SK-N-SH (cell line): ENCODE measurements around the gene RIOK3. TPM values are rescaled to one million over a fixed set of nuclear protein-coding genes. Genes with fewer than 3 reads are reported as not detected.

Source experiments
- CTCF ChIA-PET: fragments of 300-600, 350-600 bp; formaldehyde crosslinking; extraction: SDS; loops from one replicate; lab custom pipeline; 2021; lab: Yijun Ruan, JAX
- POLR2A ChIA-PET: fragments of 350-600 bp; sonication (Branson Sonifier 250); formaldehyde crosslinking; extraction: SDS; loops from one replicate; lab custom pipeline; 2020; ENCODE audit warnings: antibody characterized with exemption, inconsistent platforms; lab: Yijun Ruan, JAX
- DNase-seq: peaks from one replicate; pipeline ENCODE4 v3.0.0; 2012
- H2AFZ ChIP-seq: fragments of 200-600 bp; sonication (generic); 2 replicates; pipeline ENCODE4 v1.8.1; 2016; ENCODE audit warnings: antibody characterized with exemption, mild to moderate bottlenecking, low read depth
- H3F3A ChIP-seq: fragments of 200-600 bp; sonication (generic); replicated peaks from 2 replicates; pipeline ENCODE3; 2016; ENCODE audit warnings: antibody characterized with exemption, mild to moderate bottlenecking; ENCODE audit not compliant: insufficient read depth
- H3K27ac ChIP-seq, 2 experiments: fragments of 200-500 bp in 1 of 2; fragments of 200-600 bp in 1 of 2; sonication (Bioruptor generic) in 1 of 2; sonication (generic), shearing (Covaris generic) in 1 of 2; 2 replicates each; pipeline versions ENCODE4 v1.5.1 to v1.6.1; 2014 to 2016; ENCODE audit warnings: low read depth in 2 of 2, inconsistent platforms in 1 of 2, low read length in 1 of 2, mild to moderate bottlenecking in 1 of 2, mixed read lengths in 1 of 2
- H3K27me3 ChIP-seq: fragments of 200-600 bp; sonication (generic), shearing (Covaris generic); 2 replicates; pipeline ENCODE4 v1.6.1; 2016; ENCODE audit warnings: mixed run types; ENCODE audit not compliant: insufficient read depth
- H3K36me3 ChIP-seq, 2 experiments: fragments of 200-500 bp in 1 of 2; fragments of 200-600 bp in 1 of 2; sonication (Bioruptor generic) in 1 of 2; sonication (generic) in 1 of 2; replicated peaks in 1 of 2; 2 replicates each; pipeline versions ENCODE3 to v1.5.1; 2014 to 2016; ENCODE audit warnings: low read length in 1 of 2, mild to moderate bottlenecking in 1 of 2; ENCODE audit not compliant: insufficient read depth in 2 of 2, control insufficient read depth in 1 of 2
- H3K4me1 ChIP-seq, 2 experiments: fragments of 200-500 bp in 1 of 2; fragments of 200-600 bp in 1 of 2; sonication (Bioruptor generic) in 1 of 2; sonication (generic), shearing (Covaris generic) in 1 of 2; 2 replicates each; pipeline versions ENCODE4 v1.5.1 to v1.6.1; 2014 to 2016; ENCODE audit warnings: low read depth in 1 of 2, low read length in 1 of 2, mixed run types in 1 of 2; ENCODE audit not compliant: insufficient read depth in 2 of 2, control insufficient read depth in 1 of 2
- H3K4me2 ChIP-seq: fragments of 200-600 bp; sonication (generic), shearing (Covaris generic); 2 replicates; pipeline ENCODE4 v1.6.1; 2017; ENCODE audit warnings: mixed run types
- H3K4me3 ChIP-seq, 2 experiments: fragments of 200-500 bp in 1 of 2; fragments of 200-600 bp in 1 of 2; sonication (Bioruptor generic) in 1 of 2; sonication (generic), shearing (Covaris generic) in 1 of 2; 2 replicates each; pipeline versions ENCODE4 v1.5.1 to v1.8.1; 2014 to 2016; ENCODE audit warnings: low read depth in 2 of 2, inconsistent platforms in 1 of 2, low read length in 1 of 2, mild to moderate bottlenecking in 1 of 2, mixed read lengths in 1 of 2, moderate library complexity in 1 of 2
- H3K79me2 ChIP-seq: fragments of 200-600 bp; sonication (generic); 2 replicates; pipeline ENCODE4 v1.8.1; 2017; ENCODE audit warnings: mild to moderate bottlenecking; ENCODE audit not compliant: insufficient read depth
- H3K9ac ChIP-seq: fragments of 200-600 bp; sonication (generic); 2 replicates; pipeline ENCODE4 v1.6.1; 2017; ENCODE audit warnings: mixed run types
- H3K9me2 ChIP-seq: fragments of 200-600 bp; sonication (generic); 2 replicates; pipeline ENCODE4 v1.6.1; 2017; ENCODE audit warnings: mixed run types
- H3K9me3 ChIP-seq: fragments of 200-600 bp; sonication (generic); 2 replicates; pipeline ENCODE4 v1.6.1; 2017; ENCODE audit warnings: mixed run types, mild to moderate bottlenecking, moderate library complexity
- H4K20me1 ChIP-seq: fragments of 200-600 bp; sonication (generic); 2 replicates; pipeline ENCODE4 v1.6.1; 2017; ENCODE audit warnings: mild to moderate bottlenecking, mixed run types; ENCODE audit not compliant: insufficient read depth
- EP300 ChIP-seq, 2 experiments: IDR thresholded peaks; 2 replicates each; pipeline versions ENCODE4 v1.4.0 to v1.6.1; 2012; ENCODE audit warnings: borderline replicate concordance in 1 of 2, low read depth in 1 of 2, low read length in 1 of 2
- EZH2phosphoT487 ChIP-seq: fragments of 200-600 bp; sonication (generic); IDR thresholded peaks from 2 replicates; pipeline ENCODE4 v1.6.1; 2017; ENCODE audit warnings: low read depth, mixed run types, mild to moderate bottlenecking, antibody characterized with exemption, moderate library complexity, borderline replicate concordance
- FOXJ3 ChIP-seq: sonication (generic); formaldehyde crosslinking; IDR thresholded peaks from 2 replicates; pipeline ENCODE4 v1.5.1; 2020; ENCODE audit warnings: mild to moderate bottlenecking, missing genetic modification reagents
- MEF2A ChIP-seq: IDR thresholded peaks from 2 replicates; pipeline ENCODE4 v1.4.0; 2012; ENCODE audit warnings: low read depth, borderline replicate concordance
- NFIC ChIP-seq: IDR thresholded peaks from 2 replicates; pipeline ENCODE4 v1.4.0; 2012; ENCODE audit warnings: borderline replicate concordance
- NRF1 ChIP-seq: IDR thresholded peaks from 2 replicates; pipeline ENCODE4 v1.6.1; 2012; ENCODE audit warnings: low read depth, mild to moderate bottlenecking, low read length
- PBX3 ChIP-seq: IDR thresholded peaks from 2 replicates; pipeline ENCODE4; 2012
- RAD21 ChIP-seq: IDR thresholded peaks from 2 replicates; pipeline ENCODE4 v1.6.1; 2012; ENCODE audit warnings: mild to moderate bottlenecking, low read length
- RCOR1 ChIP-seq: fragments of 150-350 bp; IDR thresholded peaks from 2 replicates; pipeline ENCODE4 v1.6.1; 2017; ENCODE audit warnings: antibody characterized with exemption, low read length
- REST ChIP-seq: IDR thresholded peaks from 2 replicates; pipeline ENCODE4 v1.6.1; 2012; ENCODE audit warnings: mild to moderate bottlenecking, low read depth, low read length, moderate library complexity
- TAF1 ChIP-seq: IDR thresholded peaks from 2 replicates; pipeline ENCODE4 v1.6.1; 2012; ENCODE audit warnings: low read depth, mild to moderate bottlenecking, low read length, moderate library complexity, borderline replicate concordance
- TEAD4 ChIP-seq: IDR thresholded peaks from 2 replicates; pipeline ENCODE4 v1.4.0; 2012; ENCODE audit warnings: mild to moderate bottlenecking, borderline replicate concordance; ENCODE audit not compliant: insufficient read depth
- WGBS: methylation state at CpG from one replicate; pipeline ENCODE4 v1.1.6; 2017; ENCODE audit warnings: low lambda C conversion rate; 5-methylcytosine and 5-hydroxymethylcytosine counted together
- polyA plus RNA-seq, 3 experiments: library from polyadenylated mRNA; depleted of rRNA; stranded (reverse); fragments of >200 nt; gene quantifications; 2 replicates each; pipeline ENCODE4 v1.2.3, GENCODE V29; 2012
- TF ChIP-seq, protein P1 (sequence below): IDR thresholded peaks from 2 replicates; pipeline ENCODE4 v1.4.0; 2012; ENCODE audit warnings: low read depth, borderline replicate concordance

Gene RIOK3
- polyA plus RNA-seq, 1 of the 3 experiments (the other 2 are of a cell fraction), result 12.3 TPM

GRCh38 chr18:23471486-23471885 lies 18.4 kb downstream of the RIOK3 start:
- no peak for DNase-seq
- no peak for TF ChIP-seq FOXJ3 (CRISPR knock-in tag)
- TF ChIP-seq, all 33 proteins: peak for 0
- no peaks in the 10 kb centered on the region for H3K4me1 ChIP-seq
- H3K9me2 ChIP-seq, result no peaks in the 10 kb centered on the region
- no peaks in the 10 kb centered on the region for H3F3A ChIP-seq
- H3K4me2 ChIP-seq, result no peak overlapping the region
- no peak overlapping the region for H2AFZ ChIP-seq
- H3K36me3 ChIP-seq, result peaks cover 71 to 80% of the 10 kb centered on the region in 2 experiments
- no peak overlapping the region for H3K9ac ChIP-seq
- no peak overlapping the region for H3K27ac ChIP-seq
- H3K79me2 ChIP-seq, result no peaks in the 10 kb centered on the region; the same call in 1 of the 2 replicates
- no peak overlapping the region for H3K4me3 ChIP-seq
- CTCF ChIA-PET, result interaction anchor here (1.1 to 1.8 kb wide), 2 partner anchors 15 to 27 kb away, joined by 5 to 6 read pairs; no protein-coding TSS in a partner anchor
- POLR2A ChIA-PET, result no interaction called here
- no peaks in the 10 kb centered on the region for H4K20me1 ChIP-seq
- no peaks in the 10 kb centered on the region for H3K9me3 ChIP-seq
- no peaks in the 10 kb centered on the region for H3K27me3 ChIP-seq
- 98% methylated on average over 6 of the region's 6 CpGs for WGBS

- Histone ChIP-seq H3K9ac (no peak overlapping the region), H3K27ac (no peak overlapping the region), H3K9me2 (no peaks in the 10 kb centered on the region), H3K9me3 (no peaks in the 10 kb centered on the region), H2AFZ (no peak overlapping the region), H3F3A (peaks cover 24% of the 10 kb centered on the region), H3K79me2 (no peaks in the 10 kb centered on the region), H3K36me3 (peaks cover 43 to 76% of the 10 kb centered on the region in 2 experiments), H3K4me3 (no peak overlapping the region), H3K27me3 (no peaks in the 10 kb centered on the region), H3K4me1 (peaks cover 0 to 2% of the 10 kb centered on the region in 2 experiments; a peak in 1 of 4 replicates), H4K20me1 (no peaks in the 10 kb centered on the region), H3K4me2 (no peak overlapping the region)
- ChIA-PET POLR2A (no interaction called here), CTCF (no interaction called here)
- 92% methylated on average over 3 of the region's 3 CpGs for WGBS
- no peak for TF ChIP-seq TEAD4
- no peak for TF ChIP-seq NFIC
- TF ChIP-seq REST, result no peak
- TF ChIP-seq RCOR1, result no peak
- TF ChIP-seq RAD21, result no peak
- no peak for TF ChIP-seq EZH2phosphoT487
- TF ChIP-seq MEF2A, result no peak
- TF ChIP-seq EP300 (IDR thresholded peaks at IDR 0.05; ENCODE audit: borderline replicate concordance in 1 of 2, low read depth in 1 of 2, low read length in 1 of 2), result no peak
- TF ChIP-seq NRF1, result no peak
- TF ChIP-seq, protein P1, sequence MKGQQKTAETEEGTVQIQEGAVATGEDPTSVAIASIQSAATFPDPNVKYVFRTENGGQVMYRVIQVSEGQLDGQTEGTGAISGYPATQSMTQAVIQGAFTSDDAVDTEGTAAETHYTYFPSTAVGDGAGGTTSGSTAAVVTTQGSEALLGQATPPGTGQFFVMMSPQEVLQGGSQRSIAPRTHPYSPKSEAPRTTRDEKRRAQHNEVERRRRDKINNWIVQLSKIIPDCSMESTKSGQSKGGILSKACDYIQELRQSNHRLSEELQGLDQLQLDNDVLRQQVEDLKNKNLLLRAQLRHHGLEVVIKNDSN, result no peak
- TF ChIP-seq PBX3, result no peak
- no peak for TF ChIP-seq TAF1
- DNase-seq, result no peak
These were observed 26.9 kb downstream of the RIOK3 start for GRCh38 chr18:23479829-23480505.
